ENCODE results near the gene ATOX1. TPM values are rescaled to one million over a fixed set of nuclear protein-coding genes. Genes with fewer than 3 reads are reported as not detected.
A peak's percentile ranks its signal among the peaks of the same experiment; 100 is the strongest.

Gene ATOX1
- total RNA-seq, 1 donor from 2014 or later, result 101 TPM

DNA sequence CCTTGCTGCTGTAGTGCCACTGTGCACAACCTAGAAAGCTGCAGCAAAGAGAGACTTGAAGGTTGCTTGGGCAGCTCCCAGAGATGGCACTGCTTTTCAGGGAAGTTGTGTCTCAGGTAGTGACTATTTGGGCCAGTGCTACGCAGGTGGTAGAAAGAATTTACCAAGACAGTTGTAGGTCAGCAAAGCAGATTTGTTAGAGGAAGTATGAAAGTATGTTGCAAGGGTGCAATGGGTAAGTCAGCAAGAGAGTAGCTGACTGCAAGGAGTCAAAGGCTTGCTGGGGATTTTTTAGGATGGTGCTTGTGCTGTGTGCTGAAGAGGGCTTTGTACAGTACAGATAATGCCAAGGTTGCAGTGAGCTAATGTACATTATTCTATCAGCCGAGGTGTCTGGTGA is 38.2 kb downstream of the ATOX1 start:
- no peak overlapping the region for H3K4me3 Mint-ChIP-seq
- peaks cover 4% of the 10 kb centered on the region for H3K9me3 Mint-ChIP-seq
- no peak overlapping the region for H3K27ac Mint-ChIP-seq
- TF ChIP-seq, protein P1, sequence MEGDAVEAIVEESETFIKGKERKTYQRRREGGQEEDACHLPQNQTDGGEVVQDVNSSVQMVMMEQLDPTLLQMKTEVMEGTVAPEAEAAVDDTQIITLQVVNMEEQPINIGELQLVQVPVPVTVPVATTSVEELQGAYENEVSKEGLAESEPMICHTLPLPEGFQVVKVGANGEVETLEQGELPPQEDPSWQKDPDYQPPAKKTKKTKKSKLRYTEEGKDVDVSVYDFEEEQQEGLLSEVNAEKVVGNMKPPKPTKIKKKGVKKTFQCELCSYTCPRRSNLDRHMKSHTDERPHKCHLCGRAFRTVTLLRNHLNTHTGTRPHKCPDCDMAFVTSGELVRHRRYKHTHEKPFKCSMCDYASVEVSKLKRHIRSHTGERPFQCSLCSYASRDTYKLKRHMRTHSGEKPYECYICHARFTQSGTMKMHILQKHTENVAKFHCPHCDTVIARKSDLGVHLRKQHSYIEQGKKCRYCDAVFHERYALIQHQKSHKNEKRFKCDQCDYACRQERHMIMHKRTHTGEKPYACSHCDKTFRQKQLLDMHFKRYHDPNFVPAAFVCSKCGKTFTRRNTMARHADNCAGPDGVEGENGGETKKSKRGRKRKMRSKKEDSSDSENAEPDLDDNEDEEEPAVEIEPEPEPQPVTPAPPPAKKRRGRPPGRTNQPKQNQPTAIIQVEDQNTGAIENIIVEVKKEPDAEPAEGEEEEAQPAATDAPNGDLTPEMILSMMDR (IDR thresholded peaks at IDR 0.05; ENCODE audit: unreplicated experiment), result no peak
- no peaks in the 10 kb centered on the region for H3K36me3 Mint-ChIP-seq
- no peak for DNase-seq (ENCODE audit: low spot score in 2 of 2, unreplicated experiment in 2 of 2)
- H3K4me1 Mint-ChIP-seq, result peaks cover 16% of the 10 kb centered on the region
- no peaks in the 10 kb centered on the region for H3K27me3 Mint-ChIP-seq (ENCODE audit: low read depth)

DNA sequence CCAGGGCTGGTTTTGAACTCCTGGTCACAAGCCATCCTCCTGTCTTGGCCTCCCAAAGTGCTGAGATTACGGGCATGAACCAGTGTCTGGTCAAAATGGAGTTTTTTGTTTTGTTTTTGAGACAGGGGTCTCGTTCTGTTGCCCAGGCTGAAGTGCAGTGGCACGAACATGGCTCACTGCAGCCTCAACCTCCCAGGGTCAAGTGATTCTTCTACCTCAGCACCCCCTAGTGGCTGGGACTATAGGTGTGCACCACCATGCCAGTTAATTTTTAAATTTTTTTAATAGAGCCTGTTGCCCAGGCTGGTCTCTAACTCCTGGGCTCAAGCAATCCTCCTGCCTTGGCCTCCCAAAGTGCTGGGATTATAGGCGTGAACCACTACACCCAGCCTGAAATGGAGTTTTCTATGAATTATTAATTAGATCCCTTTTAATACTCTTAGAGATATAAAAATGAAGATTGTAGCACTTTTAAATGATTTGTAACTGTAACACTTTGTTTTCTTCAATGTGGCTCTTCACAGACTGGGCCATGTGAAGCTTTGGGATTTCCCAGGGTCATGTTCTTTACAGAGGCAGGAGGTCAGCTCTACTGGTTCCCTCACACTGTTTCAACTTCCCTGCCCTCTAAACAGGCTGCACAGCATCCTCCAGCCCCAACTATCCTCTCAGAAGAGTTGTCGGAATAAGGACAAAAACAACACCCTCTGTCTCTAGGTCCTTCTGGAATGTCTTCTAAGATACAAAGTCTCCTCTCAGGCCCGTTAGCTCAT is 39.0 kb downstream of the ATOX1 start:
- TF ChIP-seq, protein P1 (IDR thresholded peaks at IDR 0.05; ENCODE audit: unreplicated experiment), result peak; percentile 37
- Mint-ChIP-seq H3K4me1 (peaks cover 16% of the 10 kb centered on the region), H3K9me3 (peaks cover 4% of the 10 kb centered on the region), H3K36me3 (no peaks in the 10 kb centered on the region), H3K27me3 (ENCODE audit: low read depth) (no peaks in the 10 kb centered on the region), H3K27ac (no peak overlapping the region), H3K4me3 (no peak overlapping the region)
- no peak for DNase-seq (ENCODE audit: low spot score in 2 of 2, unreplicated experiment in 2 of 2)

DNA sequence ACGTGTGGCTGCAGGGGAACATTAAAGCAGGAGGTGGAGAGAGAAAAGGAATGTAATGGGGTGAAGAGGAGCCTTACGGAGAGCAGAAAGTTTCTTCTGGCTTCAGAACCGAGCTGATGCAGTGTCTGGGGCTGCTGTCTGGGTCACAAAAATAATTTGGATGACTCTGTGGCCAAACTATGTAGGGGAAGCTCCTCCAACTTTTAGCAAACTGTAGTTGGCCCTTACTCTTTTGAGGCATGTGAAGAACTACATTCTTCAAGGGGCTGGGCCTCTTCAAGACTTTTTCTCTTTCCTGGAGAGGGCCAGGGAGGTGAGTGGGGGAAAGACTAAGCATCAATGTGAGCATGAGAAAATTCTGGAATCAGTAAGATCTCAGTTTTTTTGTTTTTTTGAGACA is 39.8 kb downstream of the ATOX1 start:
- H3K4me1 Mint-ChIP-seq, result peaks cover 16% of the 10 kb centered on the region
- peak overlapping the region; percentile 48 for H3K27ac Mint-ChIP-seq
- H3K4me3 Mint-ChIP-seq, result no peak overlapping the region
- peaks cover 4% of the 10 kb centered on the region for H3K9me3 Mint-ChIP-seq
- TF ChIP-seq, protein P1 (IDR thresholded peaks at IDR 0.05; ENCODE audit: unreplicated experiment), result no peak
- no peak for DNase-seq (ENCODE audit: low spot score in 2 of 2, unreplicated experiment in 2 of 2)
- H3K27me3 Mint-ChIP-seq (ENCODE audit: low read depth), result no peaks in the 10 kb centered on the region
- H3K36me3 Mint-ChIP-seq, result no peaks in the 10 kb centered on the region

DNA sequence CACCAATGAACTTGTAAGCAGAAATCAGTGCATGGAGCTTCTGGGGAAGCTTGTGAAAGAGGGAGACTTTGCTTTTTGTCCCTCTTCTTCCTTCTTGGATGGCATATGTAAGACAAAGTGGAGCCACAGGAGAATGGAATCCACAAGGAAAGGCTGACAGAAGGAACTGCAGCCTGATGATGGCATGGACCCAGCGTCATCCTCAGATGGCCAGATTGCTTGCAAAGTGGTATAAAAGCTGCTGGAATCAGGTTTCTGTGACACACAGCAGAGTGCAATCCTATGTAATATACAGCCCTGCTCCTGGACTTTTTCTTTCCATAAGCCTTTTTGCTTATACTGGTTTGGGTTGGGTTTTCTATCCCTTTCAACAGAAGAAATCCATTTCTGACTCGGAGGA is 40.3 kb downstream of the ATOX1 start:
- peaks cover 16% of the 10 kb centered on the region for H3K4me1 Mint-ChIP-seq
- DNase-seq (ENCODE audit: low spot score in 2 of 2, unreplicated experiment in 2 of 2), result no peak
- H3K27ac Mint-ChIP-seq, result peak overlapping the region; percentile 48
- H3K27me3 Mint-ChIP-seq (ENCODE audit: low read depth), result no peaks in the 10 kb centered on the region
- TF ChIP-seq, protein P1 (IDR thresholded peaks at IDR 0.05; ENCODE audit: unreplicated experiment), result no peak
- no peak overlapping the region for H3K4me3 Mint-ChIP-seq
- peaks cover 4% of the 10 kb centered on the region for H3K9me3 Mint-ChIP-seq
- H3K36me3 Mint-ChIP-seq, result no peaks in the 10 kb centered on the region

DNA sequence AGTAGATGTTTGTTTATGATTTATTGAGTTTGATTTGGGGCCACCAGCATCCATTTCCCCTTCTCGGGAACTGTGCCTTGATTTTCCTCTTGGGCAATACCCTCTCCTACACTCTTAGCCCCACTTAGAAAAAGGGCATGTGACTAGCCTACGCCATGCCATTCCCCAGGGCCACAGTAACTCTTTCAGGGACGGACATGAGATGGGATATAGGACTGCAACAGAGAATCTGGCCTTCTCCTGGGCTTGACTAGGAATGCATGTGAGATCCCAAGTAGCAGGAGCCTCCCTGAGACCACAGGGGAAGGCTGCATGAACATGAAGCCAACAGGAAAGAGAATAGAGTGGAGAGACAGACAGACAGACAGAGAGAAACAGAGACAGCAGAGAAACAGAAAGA is 41.0 kb downstream of the ATOX1 start:
- DNase-seq (ENCODE audit: low spot score in 2 of 2, unreplicated experiment in 2 of 2), result no peak
- H3K27me3 Mint-ChIP-seq (ENCODE audit: low read depth), result no peaks in the 10 kb centered on the region
- peak overlapping the region; percentile 14 for H3K27ac Mint-ChIP-seq
- peaks cover 10% of the 10 kb centered on the region for H3K9me3 Mint-ChIP-seq
- TF ChIP-seq, protein P1 (IDR thresholded peaks at IDR 0.05; ENCODE audit: unreplicated experiment), result no peak
- no peak overlapping the region for H3K4me3 Mint-ChIP-seq
- no peaks in the 10 kb centered on the region for H3K36me3 Mint-ChIP-seq
- H3K4me1 Mint-ChIP-seq, result peaks cover 16% of the 10 kb centered on the region
